Embryonic facial prominence (tissue), 1 donor: ENCODE data around the gene MKNK2.

Source experiments
- DNase-seq: peaks from one replicate; pipeline ENCODE4 v3.0.0-alpha.2; 2016; ENCODE audit errors: extremely low spot score

The MKNK2 gene

GRCh38 chr19:2058570-2059421, 7.8 kb upstream of the MKNK2 start:
- DNase-seq, result no peak

GRCh38 chr19:2057484-2058469, 6.7 kb upstream of the MKNK2 start:
- DNase-seq, result no peak

- no peak for DNase-seq
These were observed 5.8 kb upstream of the MKNK2 start for GRCh38 chr19:2056837-2057192.

GRCh38 chr19:2055931-2056836, 5.1 kb upstream of the MKNK2 start:
- peak; percentile 20 for DNase-seq

- DNase-seq, result no peak
These were observed 3.7 kb upstream of the MKNK2 start for GRCh38 chr19:2054763-2055162.

GRCh38 chr19:2053601-2054389, 2.8 kb upstream of the MKNK2 start:
- no peak for DNase-seq

- no peak for DNase-seq
These were observed 995 bp upstream of the MKNK2 start for GRCh38 chr19:2051773-2052704.

- no peak for DNase-seq
These were observed 574 bp downstream of the MKNK2 start for GRCh38 chr19:2050349-2050990.

- DNase-seq, result no peak
These were observed 1.2 kb downstream of the MKNK2 start for GRCh38 chr19:2049741-2050348.

- no peak for DNase-seq
These were observed 1.9 kb downstream of the MKNK2 start for GRCh38 chr19:2048959-2049740.

- no peak for DNase-seq
These were observed 2.7 kb downstream of the MKNK2 start for GRCh38 chr19:2048104-2048958.

- no peak for DNase-seq
These were observed 3.5 kb downstream of the MKNK2 start for GRCh38 chr19:2047449-2048103.

GRCh38 chr19:2047076-2047448, 4.0 kb downstream of the MKNK2 start:
- DNase-seq, result no peak

GRCh38 chr19:2046046-2046907, 4.8 kb downstream of the MKNK2 start:
- DNase-seq, result no peak

GRCh38 chr19:2045501-2046045, 5.5 kb downstream of the MKNK2 start:
- no peak for DNase-seq
